Testis (tissue), 5 donors: ENCODE measurements around the gene SARS1. TPM values are rescaled to one million over a fixed set of nuclear protein-coding genes. Genes with fewer than 3 reads are reported as not detected.

ENCODE experiments used
- DNase-seq: peaks from one replicate; pipeline ENCODE4 v3.0.0-alpha.2; 2019
- H3K27ac ChIP-seq, 2 donors: fragments of 200-600 bp; sonication (generic); one replicate each; pipeline ENCODE4 v1.5.1; 2019
- H3K27me3 ChIP-seq: fragments of 200-600 bp; sonication (generic); one replicate; pipeline ENCODE4 v1.5.1; 2019
- H3K36me3 ChIP-seq: fragments of 200-600 bp; sonication (generic); one replicate; pipeline ENCODE4 v1.5.1; 2017; ENCODE audit warnings: low read depth; ENCODE audit errors: missing control alignments
- H3K4me1 ChIP-seq: fragments of 200-600 bp; sonication (generic); one replicate; pipeline ENCODE4 v1.5.1; 2019
- H3K4me3 ChIP-seq, 2 donors: fragments of 200-600 bp; sonication (generic); one replicate each; pipeline ENCODE4 v1.5.1; 2017 to 2019
- H3K9me3 ChIP-seq: fragments of 200-600 bp; sonication (generic); one replicate; pipeline ENCODE4 v1.5.1; 2017
- POLR2A ChIP-seq: fragments of 450-650 bp; IDR thresholded peaks from one replicate; pipeline ENCODE4 v1.6.1; 2017; ENCODE audit warnings: antibody characterized with exemption, mild to moderate bottlenecking, moderate library complexity
- WGBS, 2 donors: methylation state at CpG; one replicate each; pipeline ENCODE4 v1.1.5; 2018; 5-methylcytosine and 5-hydroxymethylcytosine counted together
- intact Hi-C: fragments of 100-400 bp; cut with DNase I; formaldehyde crosslinking; loops from one replicate; pipeline ENCODE4 v1.15.1; 2023; ENCODE audit warnings: low total_unique reads
- long read RNA-seq, 2 donors: transcript quantifications; one replicate each; lab custom pipeline, GENCODE V29; 2026
- polyA plus RNA-seq: library from polyadenylated mRNA; stranded (reverse); fragments of 350-450 nt; fragmentation: Illumina TruSeq; extraction: RNeasy Lipid Tissue Mini Kit (QIAGEN cat#74804); gene quantifications from one replicate; pipeline ENCODE4 v1.2.3, GENCODE V29; 2014; ENCODE audit warnings: low read depth, low replicate concordance; ENCODE audit not compliant: insufficient read depth
- total RNA-seq, 2 donors: library from RNA; depleted of rRNA; stranded (reverse); fragments of >200 nt; gene quantifications; one replicate each; pipeline ENCODE4 v1.2.3, GENCODE V29; 2016
- TF ChIP-seq, protein P1 (sequence below), 3 experiments: fragments of 450-650 bp in 2 of 3; fragments of 200-600 bp in 1 of 3; sonication (generic) in 1 of 3; IDR thresholded peaks; one replicate each; pipeline ENCODE4 v1.5.1; 2016 to 2019; ENCODE audit warnings: antibody characterized with exemption in 3 of 3, mild to moderate bottlenecking in 2 of 3, moderate library complexity in 1 of 3

The SARS1 gene
- total RNA-seq (100 to 1,000 TPM; 112 to 149 TPM), polyA plus RNA-seq (132 TPM)
- long read RNA-seq, donor 1, transcript SARS-203 (2 exons, 1,582 nt), result minor isoform, 5 of 46 reads
- long read RNA-seq, donor 1, transcript SARS-201 (11 exons, 1,852 nt), result major isoform, 39 of 46 reads
- long read RNA-seq, donor 1, partial matches to known transcripts, result 0 of 46 reads
- long read RNA-seq, donor 1, other reads (novel, unspliced or antisense), result 0 of 46 reads
- long read RNA-seq, donor 2, transcript SARS-201 (11 exons, 1,852 nt), result major isoform, 31 of 32 reads
- long read RNA-seq, donor 2, partial matches to known transcripts, result 0 of 32 reads
- long read RNA-seq, donor 2, other reads (novel, unspliced or antisense), result 0 of 32 reads

DNA sequence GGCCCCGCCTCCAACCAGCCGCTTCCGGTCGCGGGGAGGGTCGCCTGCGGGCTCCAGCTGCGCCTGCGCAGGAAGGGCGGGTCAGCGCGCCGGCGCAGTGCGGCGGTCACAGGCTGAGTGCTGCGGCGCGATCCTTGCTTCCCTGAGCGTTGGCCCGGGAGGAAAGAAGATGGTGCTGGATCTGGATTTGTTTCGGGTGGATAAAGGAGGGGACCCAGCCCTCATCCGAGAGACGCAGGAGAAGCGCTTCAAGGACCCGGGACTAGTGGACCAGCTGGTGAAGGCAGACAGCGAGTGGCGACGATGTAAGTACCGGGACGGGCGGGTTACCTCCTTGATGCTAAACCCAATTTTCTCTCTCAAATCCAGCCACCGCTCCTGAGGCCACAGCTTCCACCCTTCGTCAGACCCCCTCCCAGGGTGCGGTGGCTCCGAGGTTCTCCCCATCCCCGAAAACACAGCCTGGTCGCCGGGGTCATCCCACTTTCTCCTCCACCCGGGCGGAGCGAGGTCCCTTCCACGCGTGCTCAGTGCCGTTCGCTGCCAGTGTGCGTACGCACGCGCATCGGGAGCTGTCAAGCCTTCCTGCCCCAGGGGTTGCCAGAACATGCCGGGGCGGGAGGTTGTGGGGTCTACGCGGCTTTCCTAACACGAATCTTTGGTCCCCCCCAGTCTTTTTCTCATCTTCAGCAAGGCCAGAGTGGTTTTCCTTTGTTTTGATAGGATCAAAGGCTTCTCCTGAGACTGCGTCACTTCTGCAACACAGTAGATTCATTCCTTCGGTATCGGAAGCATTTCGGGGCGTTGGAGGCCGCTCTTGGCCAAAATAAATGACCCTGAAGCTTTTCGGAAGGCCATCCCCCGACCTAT lies at the start of gene SARS1:
SARS1 (plus strand) TSS at position 95 of the 870 bp plus-strand sequence; CDS start at position 170, 75 bp downstream.
- peak within 1 kb of the TSS; percentile 81 to 94 for H3K27ac ChIP-seq
- no peaks in the 10 kb centered on the region for H3K9me3 ChIP-seq
- peaks cover 27% of the 10 kb centered on the region for H3K4me1 ChIP-seq
- no peaks in the 10 kb centered on the region for H3K27me3 ChIP-seq
- WGBS, 2 donors, result 0% methylated on average over 42 to 64 of the region's 64 CpGs
- peak; percentile 90 for DNase-seq
- TF ChIP-seq, protein P1, sequence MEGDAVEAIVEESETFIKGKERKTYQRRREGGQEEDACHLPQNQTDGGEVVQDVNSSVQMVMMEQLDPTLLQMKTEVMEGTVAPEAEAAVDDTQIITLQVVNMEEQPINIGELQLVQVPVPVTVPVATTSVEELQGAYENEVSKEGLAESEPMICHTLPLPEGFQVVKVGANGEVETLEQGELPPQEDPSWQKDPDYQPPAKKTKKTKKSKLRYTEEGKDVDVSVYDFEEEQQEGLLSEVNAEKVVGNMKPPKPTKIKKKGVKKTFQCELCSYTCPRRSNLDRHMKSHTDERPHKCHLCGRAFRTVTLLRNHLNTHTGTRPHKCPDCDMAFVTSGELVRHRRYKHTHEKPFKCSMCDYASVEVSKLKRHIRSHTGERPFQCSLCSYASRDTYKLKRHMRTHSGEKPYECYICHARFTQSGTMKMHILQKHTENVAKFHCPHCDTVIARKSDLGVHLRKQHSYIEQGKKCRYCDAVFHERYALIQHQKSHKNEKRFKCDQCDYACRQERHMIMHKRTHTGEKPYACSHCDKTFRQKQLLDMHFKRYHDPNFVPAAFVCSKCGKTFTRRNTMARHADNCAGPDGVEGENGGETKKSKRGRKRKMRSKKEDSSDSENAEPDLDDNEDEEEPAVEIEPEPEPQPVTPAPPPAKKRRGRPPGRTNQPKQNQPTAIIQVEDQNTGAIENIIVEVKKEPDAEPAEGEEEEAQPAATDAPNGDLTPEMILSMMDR (IDR thresholded peaks at IDR 0.05), result no peak
- TF ChIP-seq POLR2A, result peak; percentile 85
- intact Hi-C loops, result no loop called here
- H3K4me3 ChIP-seq, result peak within 1 kb of the TSS; percentile 85 to 98
- no peaks in the 10 kb centered on the region for H3K36me3 ChIP-seq

- Histone ChIP-seq H3K27me3 (no peaks in the 10 kb centered on the region), H3K4me3 (no peak overlapping the region), H3K27ac (no peak overlapping the region), H3K9me3 (no peaks in the 10 kb centered on the region), H3K4me1 (no peaks in the 10 kb centered on the region), H3K36me3 (no peaks in the 10 kb centered on the region)
- intact Hi-C loops, result no loop called here
- no peak for DNase-seq
- TF ChIP-seq POLR2A, result no peak
- TF ChIP-seq, protein P1 (IDR thresholded peaks at IDR 0.05), result no peak
- 90 to 92% methylated on average over 7 to 8 of the region's 8 CpGs for WGBS, 2 donors
These were observed 49.2 kb upstream of the SARS1 start for GRCh38 chr1:109164538-109164937.

GRCh38 chr1:109167001-109167506 lies 46.7 kb upstream of the SARS1 start:
- TF ChIP-seq POLR2A, result no peak
- TF ChIP-seq, protein P1 (IDR thresholded peaks at IDR 0.05), result no peak
- H3K9me3 ChIP-seq, result no peaks in the 10 kb centered on the region
- no peaks in the 10 kb centered on the region for H3K4me1 ChIP-seq
- H3K27me3 ChIP-seq, result no peaks in the 10 kb centered on the region
- no peaks in the 10 kb centered on the region for H3K36me3 ChIP-seq
- no peak overlapping the region for H3K27ac ChIP-seq
- 65 to 76% methylated on average over 7 of the region's 7 CpGs for WGBS, 2 donors
- no peak overlapping the region for H3K4me3 ChIP-seq
- DNase-seq, result no peak
- intact Hi-C loops, result no loop called here

DNA sequence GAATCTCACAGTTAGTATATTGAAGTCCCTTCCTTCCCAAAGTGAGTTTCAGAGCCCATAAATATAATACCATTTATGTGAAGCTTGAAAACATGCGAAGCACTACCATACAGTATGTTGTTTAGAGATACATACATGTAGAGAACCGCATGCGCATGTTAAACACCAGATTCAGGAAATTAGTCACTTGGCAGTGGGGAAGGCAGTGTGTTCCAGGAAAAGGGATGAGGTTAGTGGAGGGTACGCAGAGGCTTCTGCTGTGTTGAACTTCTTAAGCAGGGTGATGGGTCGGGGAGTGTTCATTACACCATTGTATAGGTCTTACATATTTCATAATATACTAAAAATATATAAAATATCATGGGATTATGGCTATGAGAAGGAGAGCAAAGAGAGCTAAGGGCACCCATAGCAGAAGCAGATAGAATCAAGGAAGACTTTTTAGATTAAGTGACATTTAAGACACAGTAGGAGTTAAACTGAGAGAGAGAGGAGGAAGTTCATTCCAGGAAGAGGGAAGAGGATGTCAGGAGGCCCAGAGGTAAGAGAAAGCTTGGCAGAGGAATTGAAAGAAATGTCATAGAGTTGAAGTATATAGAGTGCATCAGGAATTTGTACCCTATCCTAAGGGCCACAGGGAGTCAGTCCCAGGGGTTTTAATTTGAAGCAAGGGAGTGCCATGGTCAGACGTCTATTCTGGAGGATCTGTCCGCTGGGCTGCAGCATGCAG lies 43.5 kb upstream of the SARS1 start:
- H3K27ac ChIP-seq, result no peak overlapping the region
- no peak for DNase-seq
- WGBS, 2 donors, result 80 to 87% methylated on average over 7 of the region's 7 CpGs
- H3K4me3 ChIP-seq, result no peak overlapping the region
- no peaks in the 10 kb centered on the region for H3K9me3 ChIP-seq
- TF ChIP-seq POLR2A, result no peak
- TF ChIP-seq, protein P1 (IDR thresholded peaks at IDR 0.05), result no peak
- H3K27me3 ChIP-seq, result no peaks in the 10 kb centered on the region
- H3K36me3 ChIP-seq, result no peaks in the 10 kb centered on the region
- intact Hi-C loops, result no loop called here
- no peaks in the 10 kb centered on the region for H3K4me1 ChIP-seq
